ENCODE data around the gene DHX30.
A peak's percentile ranks its signal among the peaks of the same experiment; 100 is the strongest.

GRCh38 chr3:47824541-47825473 lies 21.9 kb downstream of the DHX30 start:
- TF ChIP-seq, protein P1, sequence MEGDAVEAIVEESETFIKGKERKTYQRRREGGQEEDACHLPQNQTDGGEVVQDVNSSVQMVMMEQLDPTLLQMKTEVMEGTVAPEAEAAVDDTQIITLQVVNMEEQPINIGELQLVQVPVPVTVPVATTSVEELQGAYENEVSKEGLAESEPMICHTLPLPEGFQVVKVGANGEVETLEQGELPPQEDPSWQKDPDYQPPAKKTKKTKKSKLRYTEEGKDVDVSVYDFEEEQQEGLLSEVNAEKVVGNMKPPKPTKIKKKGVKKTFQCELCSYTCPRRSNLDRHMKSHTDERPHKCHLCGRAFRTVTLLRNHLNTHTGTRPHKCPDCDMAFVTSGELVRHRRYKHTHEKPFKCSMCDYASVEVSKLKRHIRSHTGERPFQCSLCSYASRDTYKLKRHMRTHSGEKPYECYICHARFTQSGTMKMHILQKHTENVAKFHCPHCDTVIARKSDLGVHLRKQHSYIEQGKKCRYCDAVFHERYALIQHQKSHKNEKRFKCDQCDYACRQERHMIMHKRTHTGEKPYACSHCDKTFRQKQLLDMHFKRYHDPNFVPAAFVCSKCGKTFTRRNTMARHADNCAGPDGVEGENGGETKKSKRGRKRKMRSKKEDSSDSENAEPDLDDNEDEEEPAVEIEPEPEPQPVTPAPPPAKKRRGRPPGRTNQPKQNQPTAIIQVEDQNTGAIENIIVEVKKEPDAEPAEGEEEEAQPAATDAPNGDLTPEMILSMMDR (IDR thresholded peaks at IDR 0.05 in 4 of 5, conservative IDR thresholded peaks at IDR 0.05 in 1 of 5) = peak; percentile 68 to 92 (median 86)
- TF ChIP-seq POLR2A (IDR thresholded peaks at IDR 0.05) = peak in 1 of 2 donors; percentile 27
